GM18526 (cell line): Measurements from ENCODE around the gene NPM3.

ENCODE experiments used
- POLR2A ChIP-seq: IDR thresholded peaks from 3 replicates; pipeline ENCODE4 v1.6.1; 2011; ENCODE audit not compliant: insufficient read length; ENCODE audit errors: extremely low read depth

Gene NPM3

GRCh38 chr10:101817337-101818118 is 34.3 kb upstream of the NPM3 start:
- no peak for TF ChIP-seq POLR2A

- TF ChIP-seq POLR2A: no peak
Measured at GRCh38 chr10:101816913-101817336, 33.7 kb upstream of the NPM3 start.

DNA sequence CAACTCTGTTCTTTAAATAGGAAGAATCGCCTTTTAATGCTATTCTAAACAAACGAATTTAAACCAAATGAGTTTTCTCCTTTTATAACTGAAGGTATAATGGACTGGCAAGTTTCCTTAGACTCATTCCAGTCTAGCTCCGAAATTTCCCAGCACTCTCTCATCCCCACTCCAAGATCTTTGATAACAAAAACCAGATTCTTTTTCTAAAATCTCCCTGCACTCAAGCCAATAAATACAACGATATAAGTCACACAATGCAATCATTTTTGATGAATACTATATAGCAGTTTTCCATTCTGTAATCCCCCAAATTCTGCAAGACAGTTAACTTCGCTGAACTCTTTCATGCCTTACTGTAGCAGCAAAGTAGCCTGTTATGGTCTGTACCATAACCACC is 33.1 kb upstream of the NPM3 start:
- TF ChIP-seq POLR2A: no peak

DNA sequence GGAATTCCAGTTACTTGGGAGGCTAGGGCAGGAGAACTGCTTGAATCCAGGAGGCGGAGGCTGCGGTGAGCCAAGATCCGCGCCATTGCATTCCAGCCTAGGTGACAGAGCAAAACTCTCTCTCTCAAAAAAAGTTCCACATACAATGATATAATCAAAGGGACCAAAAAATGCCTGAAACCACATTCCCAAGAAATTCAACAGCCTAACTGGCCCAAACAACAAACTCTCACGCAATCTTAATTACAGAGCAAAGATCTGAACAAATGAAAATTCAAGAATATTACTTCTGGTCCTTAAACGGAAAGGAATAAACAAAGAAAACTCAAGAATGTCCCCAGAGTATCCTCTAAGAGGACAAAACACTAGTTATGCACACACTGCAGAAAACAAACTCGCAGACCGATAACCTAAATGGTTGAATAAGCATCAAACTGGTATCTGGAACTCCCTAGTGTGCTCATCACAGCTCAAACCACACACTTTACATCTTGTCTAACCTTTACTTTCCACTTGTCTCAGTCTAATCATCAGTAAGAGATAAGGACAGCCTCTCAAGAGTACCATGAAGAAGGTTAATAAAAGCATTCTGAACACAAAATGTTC is 31.3 kb upstream of the NPM3 start:
- no peak for TF ChIP-seq POLR2A

- TF ChIP-seq POLR2A: no peak
Measured at GRCh38 chr10:101812606-101813005, 29.4 kb upstream of the NPM3 start.

- TF ChIP-seq POLR2A: no peak
Measured at GRCh38 chr10:101807158-101807557, 23.9 kb upstream of the NPM3 start.

DNA sequence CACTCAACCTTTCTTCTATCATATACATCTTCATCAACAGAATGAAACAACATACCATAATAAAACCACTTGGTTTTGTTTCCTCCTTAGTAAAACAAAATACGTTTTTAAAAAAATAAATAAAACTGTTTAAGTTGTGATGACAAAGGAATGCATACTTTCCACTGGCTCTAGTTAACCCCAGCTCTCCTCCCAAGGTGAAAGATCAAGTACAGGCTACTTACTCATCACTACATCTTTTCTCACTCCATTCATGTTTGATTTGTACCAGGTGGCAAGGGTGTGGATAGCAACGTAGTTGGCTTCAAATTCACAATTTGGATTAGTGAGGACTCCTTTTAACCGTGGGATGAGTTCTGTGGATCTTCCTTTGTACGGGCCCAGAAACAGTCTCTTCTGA is 20.3 kb upstream of the NPM3 start:
- TF ChIP-seq POLR2A: no peak

DNA sequence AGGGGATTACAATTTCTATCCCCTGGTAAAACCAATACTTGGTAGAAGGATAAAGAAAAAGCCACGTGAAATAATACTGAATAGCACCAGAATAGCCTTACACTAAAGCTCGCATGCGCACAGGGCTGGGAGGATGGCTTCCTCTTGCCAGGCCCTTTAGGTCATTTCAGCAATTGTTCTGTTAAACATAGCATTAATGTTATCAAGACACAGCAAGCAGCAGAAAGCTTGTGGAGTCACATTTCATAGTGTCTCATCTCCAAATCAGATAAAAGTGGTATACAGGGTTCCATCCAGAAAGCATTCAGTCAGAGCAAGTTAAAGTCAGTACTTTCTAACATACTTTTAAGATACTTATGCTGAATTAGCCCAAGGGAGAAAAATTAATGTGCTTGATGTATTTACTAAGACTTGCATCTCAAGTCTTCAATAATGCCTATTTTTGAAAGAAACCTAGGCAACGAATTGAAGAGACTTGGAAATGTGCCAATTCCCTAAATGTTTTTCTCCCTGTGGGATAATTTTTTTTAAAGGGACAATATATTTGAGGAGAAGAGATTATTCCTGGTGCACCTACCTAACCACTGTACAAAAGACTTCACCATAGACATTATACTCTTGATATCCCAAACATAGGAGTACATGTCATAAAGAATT is 14.3 kb upstream of the NPM3 start:
- TF ChIP-seq POLR2A: no peak

GRCh38 chr10:101793526-101793925 is 10.3 kb upstream of the NPM3 start:
- TF ChIP-seq POLR2A: no peak

GRCh38 chr10:101789686-101790085 is 6.4 kb upstream of the NPM3 start:
- no peak for TF ChIP-seq POLR2A

DNA sequence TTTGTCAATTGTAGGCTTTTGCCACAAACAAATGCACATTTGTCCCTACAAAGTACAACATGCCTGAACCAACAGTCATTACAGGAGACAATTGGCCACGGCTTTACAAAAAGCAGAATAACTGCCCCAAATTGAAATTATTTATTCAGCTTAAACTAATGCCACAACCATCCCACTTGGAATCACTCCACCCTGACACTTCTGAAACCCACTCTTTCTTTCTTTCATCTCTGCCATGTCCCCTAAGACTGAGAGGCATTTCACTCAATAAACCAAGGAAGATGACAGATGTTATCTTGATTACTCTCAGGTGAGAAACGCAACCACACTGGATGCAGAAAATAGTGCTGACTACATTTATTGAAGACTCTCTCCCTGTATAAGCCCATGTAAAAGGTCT is 2.6 kb upstream of the NPM3 start:
- no peak for TF ChIP-seq POLR2A

GRCh38 chr10:101784558-101784957 is 1.3 kb upstream of the NPM3 start:
- no peak for TF ChIP-seq POLR2A

- TF ChIP-seq POLR2A: no peak
Measured at GRCh38 chr10:101783736-101784118, 481 bp upstream of the NPM3 start.

GRCh38 chr10:101781984-101782810 is 1.0 kb downstream of the NPM3 start:
- TF ChIP-seq POLR2A: no peak

DNA sequence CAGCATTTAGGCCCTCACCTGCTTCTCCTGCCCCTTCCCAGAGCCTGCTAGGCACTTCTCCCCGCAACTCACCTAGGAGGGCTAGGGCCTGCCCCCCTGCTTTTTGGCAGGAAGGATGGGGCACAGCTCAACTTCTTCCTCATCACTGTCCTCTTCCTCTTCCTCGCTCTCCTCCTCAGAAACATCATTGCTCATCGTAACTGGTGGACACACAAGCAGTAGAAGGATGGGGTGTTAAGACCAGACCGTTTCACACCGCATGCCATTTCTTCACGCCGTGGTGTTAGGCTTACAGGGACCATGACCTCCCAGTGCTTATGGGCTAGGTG is 1.6 kb downstream of the NPM3 start:
- TF ChIP-seq POLR2A: no peak

- no peak for TF ChIP-seq POLR2A
Measured at GRCh38 chr10:101780818-101781654, 2.2 kb downstream of the NPM3 start.
